Hematopoietic multipotent progenitor cell treated with erythropoietin and hydrocortisone succinate and interleukin-3 and kit ligand, for 15 days (in vitro differentiated cells): Measurements from ENCODE around the gene ADSL.

Experiments
- DNase-seq: peaks from one replicate; pipeline ENCODE4 v3.0.0-alpha.2; 2015; ENCODE audit warnings: low spot score

The ADSL gene

DNA sequence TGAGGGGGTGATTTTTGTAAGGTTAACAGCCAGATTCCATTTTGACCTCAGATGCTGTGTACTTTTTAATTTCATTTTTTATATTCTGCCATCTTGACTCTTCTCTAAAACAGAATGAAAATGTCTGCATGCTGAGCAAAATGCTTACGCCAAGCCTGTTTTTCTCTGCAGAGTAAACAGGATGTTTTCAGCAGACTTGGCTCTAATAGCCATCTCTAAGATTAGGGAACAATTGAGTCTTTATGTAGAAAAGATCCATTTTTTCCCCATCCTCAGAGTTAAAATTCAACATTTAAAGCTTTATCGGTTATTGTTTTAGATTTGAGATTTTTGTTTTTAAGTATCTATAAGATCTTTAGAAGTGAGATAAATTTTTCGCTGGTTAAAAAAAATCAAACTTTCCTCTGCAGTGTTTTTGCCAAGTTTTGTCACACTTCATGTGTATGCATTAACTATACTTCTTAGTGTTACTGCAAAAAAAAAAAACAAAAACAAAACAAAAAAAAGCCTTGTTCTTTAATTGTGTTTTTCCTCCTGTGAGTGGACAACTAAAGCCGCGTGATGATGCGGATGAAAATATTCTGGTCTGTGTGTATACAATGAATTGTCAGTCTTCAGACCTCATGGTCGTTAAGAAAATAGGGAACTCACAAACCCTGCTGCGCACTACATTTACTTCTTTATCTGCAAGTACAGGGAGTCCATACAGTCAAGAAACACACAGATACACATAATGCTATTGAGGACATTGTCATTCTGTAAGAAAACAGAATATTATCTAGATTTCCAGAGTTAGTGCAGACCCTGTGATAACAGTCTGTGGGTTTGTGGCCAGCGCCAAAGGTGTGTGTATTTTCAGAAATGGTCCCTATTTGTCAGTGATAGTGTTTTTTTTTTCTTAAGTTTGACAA lies 17.5 kb upstream of the ADSL start:
- no peak for DNase-seq

DNA sequence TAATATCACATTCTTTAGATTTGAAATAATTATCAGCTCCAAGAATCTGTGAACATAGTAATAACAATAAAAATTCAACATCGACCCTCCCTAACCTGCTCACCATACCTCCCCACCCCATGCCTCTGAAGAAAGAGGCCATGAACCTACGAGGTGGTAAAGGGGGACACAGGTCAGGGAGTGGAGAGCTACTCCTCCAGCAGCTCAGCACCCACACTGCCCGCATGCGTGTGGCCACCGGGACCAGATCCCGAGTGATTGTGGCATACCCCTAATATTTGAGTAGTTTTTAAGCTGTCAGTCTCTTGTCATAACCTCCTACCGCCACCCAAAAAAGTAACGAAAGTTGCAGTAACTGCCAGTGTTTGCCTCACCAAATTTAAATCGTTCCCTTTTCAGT lies 16.8 kb upstream of the ADSL start:
- DNase-seq, result no peak

DNA sequence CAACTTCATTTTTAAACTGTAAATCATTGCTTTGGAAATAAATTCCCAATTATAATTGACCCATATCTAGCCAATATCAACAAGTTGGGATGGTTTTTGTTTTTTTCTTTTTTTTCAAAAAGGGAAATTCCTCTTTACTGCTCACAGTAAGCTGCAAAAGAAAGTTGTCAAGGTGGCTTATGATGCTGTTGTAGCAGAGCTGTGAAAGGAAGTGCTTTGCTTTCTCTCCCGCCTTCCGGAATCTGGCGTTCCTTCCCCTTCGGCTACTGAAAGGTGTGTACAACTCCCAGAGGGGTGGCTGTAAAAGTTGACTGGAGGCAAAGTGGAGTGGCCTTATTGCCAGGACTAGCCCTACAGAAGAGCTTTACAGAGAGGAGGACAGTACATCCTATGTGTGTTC lies 16.2 kb upstream of the ADSL start:
- DNase-seq, result no peak

DNA sequence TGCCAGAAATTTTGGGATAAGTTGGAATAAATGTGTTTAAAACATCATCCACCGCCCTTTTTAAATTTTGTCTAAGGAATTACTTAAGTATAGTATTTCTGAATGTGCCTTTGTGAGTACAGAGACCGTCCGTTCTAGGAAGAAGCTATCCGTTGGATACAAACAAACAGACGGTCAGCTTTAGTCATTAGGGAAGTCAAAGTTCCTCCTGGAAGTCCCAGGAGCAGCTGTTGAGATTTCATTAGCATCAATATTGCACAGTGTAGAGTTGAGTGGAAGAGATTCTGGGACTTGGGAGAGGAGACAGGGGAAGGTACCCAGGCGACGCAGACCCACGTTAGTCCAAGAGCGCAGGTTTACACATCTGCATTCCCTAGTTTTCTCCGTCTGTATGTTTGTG lies 15.7 kb upstream of the ADSL start:
- DNase-seq, result no peak

- DNase-seq, result no peak
Observed at GRCh38 chr22:40331706-40332105, 14.6 kb upstream of the ADSL start.

DNA sequence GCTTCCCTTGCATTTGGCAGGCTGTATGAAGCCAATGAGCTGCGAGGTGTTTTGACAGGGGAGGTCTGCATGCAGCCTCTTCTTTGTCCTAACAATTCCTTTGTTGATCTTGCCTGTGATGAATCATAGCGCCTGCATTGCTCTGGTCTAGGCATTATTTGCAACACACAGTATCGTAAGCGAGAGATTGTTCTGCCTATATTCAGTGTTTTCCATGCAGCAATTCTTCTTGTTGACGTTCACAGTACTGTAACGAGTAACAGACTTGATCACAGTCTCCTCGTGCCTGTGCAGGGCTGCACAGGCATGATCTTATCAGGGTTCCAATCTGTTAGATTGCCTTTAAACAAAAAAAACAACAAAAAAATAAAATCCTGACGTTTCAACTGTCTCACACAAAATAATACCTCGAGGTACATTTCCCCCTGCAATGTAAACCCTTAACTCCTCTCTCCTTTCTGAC lies 13.9 kb upstream of the ADSL start:
- DNase-seq, result no peak

GRCh38 chr22:40334060-40334459 lies 12.2 kb upstream of the ADSL start:
- DNase-seq, result no peak

DNA sequence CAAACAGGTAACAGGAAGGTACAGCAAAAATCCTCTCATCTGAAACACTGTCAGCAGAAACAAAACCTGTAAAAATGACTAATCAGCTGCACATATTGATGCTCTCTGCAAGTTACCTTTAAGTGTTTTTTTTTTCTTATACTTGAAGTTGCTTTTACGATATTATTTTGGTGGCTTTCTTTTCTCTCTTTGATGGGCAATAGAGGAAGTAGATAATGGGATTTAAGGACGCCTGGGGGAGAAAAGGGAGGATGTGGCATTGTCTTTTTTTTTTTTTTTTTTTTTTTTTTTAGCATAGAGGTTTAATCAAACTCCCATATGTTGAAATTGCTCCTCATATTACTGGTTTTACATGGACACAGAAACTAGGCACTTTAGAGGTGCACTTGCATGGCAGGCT lies 11.4 kb upstream of the ADSL start:
- no peak for DNase-seq

GRCh38 chr22:40335358-40335757 lies 10.9 kb upstream of the ADSL start:
- no peak for DNase-seq

- no peak for DNase-seq
Observed at GRCh38 chr22:40340044-40340443, 6.3 kb upstream of the ADSL start.

DNA sequence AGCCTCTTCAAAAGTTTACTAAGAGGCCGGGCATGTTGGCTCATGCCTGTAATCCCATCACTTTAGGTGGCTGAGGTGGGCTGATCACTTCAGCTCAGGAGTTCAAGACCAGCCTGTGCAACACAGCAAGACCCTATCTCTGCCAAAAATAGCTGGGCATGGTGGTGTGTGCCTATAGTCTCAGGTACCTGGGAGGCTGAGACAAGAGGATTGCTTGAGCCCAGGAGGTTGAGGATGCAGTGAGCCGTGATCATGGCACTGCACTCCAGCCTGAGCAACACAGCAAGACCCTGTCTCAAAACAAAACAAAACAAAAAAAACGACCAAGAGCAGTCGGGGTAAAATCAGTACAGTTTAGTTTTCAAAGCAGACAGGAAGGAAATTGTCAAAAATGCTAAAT lies 4.7 kb upstream of the ADSL start:
- DNase-seq, result no peak

DNA sequence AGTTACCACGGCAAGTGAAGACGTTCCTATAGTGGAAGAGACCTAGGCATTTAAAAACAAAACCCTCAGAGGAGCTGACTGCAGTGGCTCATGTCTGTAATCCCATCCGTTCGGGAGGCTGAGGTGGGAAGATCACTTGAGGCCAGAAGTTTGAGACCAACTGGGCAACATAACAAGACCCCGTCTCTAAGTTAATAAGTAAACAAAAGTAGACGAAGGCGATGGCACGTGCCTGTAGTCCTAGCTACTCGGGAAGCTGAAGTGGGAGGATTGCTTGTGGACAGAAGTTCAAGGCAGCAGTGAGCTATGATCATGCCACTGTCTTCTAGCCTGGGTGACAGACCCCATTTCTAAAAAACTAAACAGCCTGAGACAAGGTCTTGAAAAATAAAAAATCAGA lies 3.8 kb upstream of the ADSL start:
- no peak for DNase-seq

DNA sequence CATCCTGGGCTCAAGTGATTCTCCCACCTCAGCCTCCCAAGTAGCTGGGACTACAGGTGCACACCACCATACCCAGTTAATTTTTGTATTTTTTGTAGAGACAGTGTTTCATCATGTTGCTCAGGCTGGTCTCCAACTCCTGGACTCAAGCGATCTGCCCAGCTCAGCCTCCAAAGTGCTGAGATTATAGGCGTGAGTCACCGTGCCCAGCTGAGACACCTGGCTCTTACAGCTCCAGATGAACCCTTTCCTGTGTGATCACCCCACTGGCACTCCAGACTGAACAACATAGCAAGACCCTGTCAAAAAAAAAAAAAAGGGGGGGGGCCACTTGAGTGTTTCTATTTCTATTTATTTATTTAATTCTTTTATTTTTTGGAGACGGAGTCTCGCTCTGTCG lies 1.0 kb upstream of the ADSL start:
- DNase-seq, result no peak

DNA sequence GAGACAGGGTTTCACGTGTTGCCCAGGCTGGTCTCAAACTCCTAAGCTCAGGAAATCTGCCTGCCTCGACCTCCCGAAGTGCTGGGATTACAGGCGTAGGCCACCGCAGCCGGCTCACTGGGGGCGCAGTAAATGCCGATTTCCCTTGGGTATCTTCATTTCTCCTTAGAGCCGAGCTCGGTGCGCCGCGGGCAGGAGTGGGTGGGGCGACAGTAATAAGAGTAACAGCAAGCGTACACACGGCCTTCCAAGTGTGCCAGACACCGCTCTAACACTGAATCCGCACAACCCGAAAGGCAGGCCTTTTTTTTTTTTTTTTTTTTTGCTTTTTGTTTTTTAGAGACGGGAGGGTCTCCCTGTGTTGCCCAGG lies 500 bp upstream of the ADSL start:
- peak; percentile 40 for DNase-seq

DNA sequence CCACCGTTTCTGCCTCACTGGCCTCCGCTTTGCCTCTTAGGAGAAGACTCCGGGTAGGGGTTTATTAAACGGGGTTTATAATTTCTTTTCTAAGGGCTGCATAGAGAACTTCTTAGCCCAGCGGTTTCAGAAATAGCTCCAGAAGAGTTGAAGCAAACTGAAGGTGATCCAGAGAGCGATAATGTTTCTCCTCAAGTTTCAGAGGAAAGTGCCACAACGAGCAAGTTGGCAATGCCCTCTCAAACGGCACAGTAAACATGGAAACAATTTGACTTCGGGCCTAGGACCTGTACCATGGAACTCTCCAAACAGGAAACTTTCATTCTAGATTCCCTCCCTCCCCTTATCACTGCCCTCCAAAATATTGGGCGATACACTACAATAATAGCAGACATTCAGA lies 1.0 kb downstream of the ADSL start:
- DNase-seq, result no peak

DNA sequence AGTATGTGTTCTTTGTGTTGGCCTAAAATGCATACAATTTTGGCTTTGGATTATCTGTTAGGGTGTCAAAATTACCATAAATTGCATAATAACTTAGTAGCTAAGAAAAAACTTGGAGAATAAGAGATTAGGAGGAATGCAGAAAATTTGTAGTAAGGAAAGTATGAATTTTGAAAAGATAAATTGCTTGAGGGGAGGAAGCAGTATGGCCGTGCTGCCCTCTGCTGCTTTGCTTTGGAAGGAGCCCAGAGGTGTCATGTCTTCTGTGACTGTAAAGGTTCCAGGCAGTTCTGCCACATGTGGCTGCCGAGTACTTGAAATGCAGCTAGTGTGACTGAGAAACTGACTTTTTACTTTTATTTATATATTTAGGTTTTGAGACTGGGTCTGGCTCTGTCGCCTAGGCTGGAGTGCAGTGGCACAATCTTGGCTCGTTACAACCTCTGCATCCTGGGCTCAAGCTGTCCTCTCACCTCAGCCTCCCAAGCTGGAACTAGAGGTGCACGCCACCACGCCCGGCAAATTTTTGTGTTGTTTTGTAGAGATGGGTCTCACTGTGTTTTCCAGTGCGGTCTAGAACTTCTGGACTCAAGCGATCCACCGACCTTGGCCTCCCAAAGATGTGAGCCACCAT lies 1.8 kb downstream of the ADSL start:
- DNase-seq, result peak; percentile 69

DNA sequence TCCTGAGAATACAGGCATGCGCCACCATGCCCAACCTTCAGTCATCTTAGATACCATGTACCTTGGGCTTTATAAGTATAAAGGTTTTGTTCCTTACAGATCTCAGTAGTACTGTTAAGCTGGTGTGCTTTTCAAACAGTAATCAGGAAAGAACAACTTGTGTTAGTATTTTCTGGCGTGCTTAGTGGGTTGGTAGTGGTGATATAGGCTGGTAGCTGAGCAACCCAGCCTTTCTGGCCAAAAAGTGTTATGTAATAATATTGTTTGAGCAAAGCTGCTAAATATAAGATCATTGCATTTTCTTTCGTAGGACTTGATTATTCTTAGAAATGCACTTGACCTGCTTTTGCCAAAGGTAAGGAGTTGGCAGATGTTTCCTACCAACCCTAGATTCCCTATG lies 6.5 kb downstream of the ADSL start:
- no peak for DNase-seq

DNA sequence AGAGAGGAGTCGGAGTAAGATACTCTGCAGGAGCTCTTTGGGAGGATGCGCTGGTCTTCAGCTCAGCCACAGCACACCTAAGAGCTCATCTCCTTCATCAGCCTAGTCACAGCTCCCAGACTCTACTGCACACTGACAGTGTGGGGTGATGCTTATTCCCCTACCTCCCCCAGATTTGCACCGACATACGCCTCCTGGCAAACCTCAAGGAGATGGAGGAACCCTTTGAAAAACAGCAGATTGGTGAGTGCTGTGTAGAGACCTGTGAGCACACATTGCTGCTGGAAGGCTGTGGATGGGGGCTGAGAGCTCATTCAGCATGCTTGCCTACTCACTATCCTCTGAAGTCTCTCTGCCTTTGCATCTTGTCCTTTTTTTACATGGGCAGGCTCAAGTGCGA lies 14.8 kb downstream of the ADSL start:
- DNase-seq, result no peak

DNA sequence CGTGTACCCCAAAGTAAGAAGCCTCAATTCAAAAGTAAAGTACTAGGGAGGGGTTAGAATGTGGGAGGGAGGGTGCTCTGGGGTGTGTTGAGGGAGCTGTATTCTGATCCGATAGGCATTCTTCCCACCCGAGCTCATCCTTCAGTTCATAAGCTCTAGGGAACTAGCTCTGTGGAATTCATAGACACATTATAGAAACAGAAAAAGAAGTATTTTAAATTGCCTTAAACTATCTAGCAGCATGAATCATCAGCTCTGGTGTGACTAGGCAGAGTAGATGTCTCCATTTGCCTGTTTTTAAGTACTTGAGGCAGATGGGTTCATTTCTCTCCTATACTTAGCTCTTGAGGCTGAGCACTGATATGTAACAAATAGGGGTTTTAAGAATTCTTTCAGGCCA lies 16.8 kb downstream of the ADSL start:
- no peak for DNase-seq

- DNase-seq, result no peak
Observed at GRCh38 chr22:40364431-40364830, 18.1 kb downstream of the ADSL start.

- no peak for DNase-seq
Observed at GRCh38 chr22:40366068-40366467, 19.8 kb downstream of the ADSL start.

GRCh38 chr22:40367342-40367741 lies 21.0 kb downstream of the ADSL start:
- DNase-seq, result no peak

DNA sequence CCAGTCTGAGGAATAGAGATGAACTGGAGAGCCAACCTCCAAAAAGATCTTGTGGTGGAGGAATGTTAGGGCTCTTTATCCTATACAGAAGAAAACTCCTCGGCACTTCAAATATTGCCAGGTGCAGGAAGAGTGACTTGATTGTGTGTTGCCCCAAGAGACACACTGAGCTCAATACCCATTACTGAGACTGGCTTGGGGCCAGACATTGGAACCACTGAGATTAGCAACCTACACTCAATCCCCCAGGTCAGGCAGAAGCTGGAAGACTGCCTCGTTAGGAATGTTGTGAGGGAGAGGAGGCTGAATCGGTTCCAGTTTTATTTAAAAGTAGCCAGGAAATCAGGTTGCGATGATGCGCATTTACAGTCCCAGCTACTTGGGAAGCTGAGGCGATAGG lies 21.7 kb downstream of the ADSL start:
- no peak for DNase-seq

DNA sequence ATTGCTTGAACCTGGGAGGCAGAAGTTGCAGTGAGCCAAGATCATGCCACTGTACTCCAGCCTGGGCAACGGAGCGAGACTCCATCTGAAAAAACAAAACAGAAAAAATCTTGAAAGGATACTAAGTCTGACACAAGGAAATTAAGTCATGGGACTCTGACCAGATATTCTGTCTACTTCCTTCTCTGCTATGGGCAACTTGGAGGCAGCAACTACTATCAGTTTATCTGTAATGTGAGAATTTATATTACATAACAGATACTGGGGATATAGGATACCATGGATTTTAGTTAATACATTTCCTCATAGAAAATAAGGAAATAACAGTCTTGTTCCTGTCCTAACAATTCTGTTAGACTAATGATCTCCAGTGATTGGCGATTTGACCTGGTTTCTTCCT lies 22.5 kb downstream of the ADSL start:
- no peak for DNase-seq
